Measurements from ENCODE around the gene UGT1A10.

The UGT1A10 gene

DNA sequence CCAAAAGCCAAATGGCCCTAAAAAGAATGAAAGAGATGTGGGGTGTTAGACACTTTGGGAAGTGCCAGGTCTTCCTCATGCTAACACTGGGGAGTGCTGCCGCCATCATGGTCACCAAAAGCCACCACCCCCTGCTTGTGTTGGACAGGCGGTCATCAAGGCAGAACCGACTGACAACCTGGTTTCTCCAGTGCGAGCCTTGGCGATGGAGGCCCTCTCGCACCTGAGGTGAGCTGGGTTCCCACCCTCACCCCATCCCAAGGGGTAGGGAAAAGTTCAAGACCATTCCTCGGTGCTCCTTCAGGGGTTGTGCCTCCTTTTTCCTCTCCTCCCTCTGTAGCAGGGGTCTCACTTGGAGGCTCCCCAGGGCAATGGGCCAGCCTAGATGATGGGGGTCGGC lies 175.5 kb downstream of the UGT1A10 start:
- TF ChIP-seq MAX (IDR thresholded peaks at IDR 0.05) (no peak), ZBTB7A (IDR thresholded peaks at IDR 0.05; ENCODE audit: low read depth) (no peak), TEAD4 (IDR thresholded peaks at IDR 0.05) (no peak), FOXM1 (IDR thresholded peaks at IDR 0.05; ENCODE audit: borderline replicate concordance, low read depth) (no peak), TCF12 (IDR thresholded peaks at IDR 0.05; ENCODE audit: low read depth) (no peak)
- TF ChIP-seq, protein P1, sequence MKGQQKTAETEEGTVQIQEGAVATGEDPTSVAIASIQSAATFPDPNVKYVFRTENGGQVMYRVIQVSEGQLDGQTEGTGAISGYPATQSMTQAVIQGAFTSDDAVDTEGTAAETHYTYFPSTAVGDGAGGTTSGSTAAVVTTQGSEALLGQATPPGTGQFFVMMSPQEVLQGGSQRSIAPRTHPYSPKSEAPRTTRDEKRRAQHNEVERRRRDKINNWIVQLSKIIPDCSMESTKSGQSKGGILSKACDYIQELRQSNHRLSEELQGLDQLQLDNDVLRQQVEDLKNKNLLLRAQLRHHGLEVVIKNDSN (IDR thresholded peaks at IDR 0.05) = no peak

DNA sequence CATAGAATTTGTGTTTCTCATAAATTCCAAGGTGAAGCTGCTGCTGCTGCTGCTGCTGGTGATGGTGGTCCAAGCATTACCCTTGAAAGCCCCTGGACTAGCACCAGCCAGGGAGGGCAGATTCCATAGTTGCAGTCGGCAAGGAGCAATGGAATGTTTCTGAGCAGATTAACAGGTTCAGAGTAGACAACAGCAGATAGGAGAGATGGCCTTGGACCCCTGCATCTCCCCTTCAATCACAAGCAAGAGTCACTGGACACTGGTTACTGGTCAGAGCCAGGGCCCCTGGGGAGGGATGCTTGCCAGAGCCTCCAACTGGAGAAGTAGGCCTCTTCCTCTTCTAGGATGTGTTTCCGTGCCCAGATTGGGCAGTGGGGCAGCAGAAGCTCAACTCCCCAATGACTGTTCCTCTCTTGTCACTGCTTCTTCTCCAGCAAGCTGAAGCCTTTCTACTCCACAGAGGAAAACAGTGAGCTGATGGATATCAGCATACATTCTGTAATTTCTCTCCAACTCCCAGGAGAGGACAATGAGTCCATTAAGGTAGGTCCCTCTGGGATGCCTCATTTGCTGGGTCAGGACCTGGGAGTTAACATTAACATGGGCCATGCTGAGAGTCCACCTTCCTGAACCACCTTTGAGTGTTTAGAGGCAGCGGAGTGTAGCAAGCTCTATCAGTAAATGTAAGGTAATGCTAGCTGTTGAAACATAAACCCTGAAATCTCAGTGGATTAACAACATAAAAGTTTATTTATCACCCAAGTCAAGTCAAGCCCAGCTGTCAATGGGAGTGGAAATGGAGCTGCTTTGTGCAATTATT lies 177.2 kb downstream of the UGT1A10 start:
- TF ChIP-seq ZBTB7A (IDR thresholded peaks at IDR 0.05; ENCODE audit: low read depth) (no peak), TCF12 (IDR thresholded peaks at IDR 0.05; ENCODE audit: low read depth) (no peak), EP300 (IDR thresholded peaks at IDR 0.05; ENCODE audit: borderline replicate concordance) (no peak), CREB1 (IDR thresholded peaks at IDR 0.05; ENCODE audit: low read depth) (no peak), MAX (IDR thresholded peaks at IDR 0.05) (no peak), TEAD4 (IDR thresholded peaks at IDR 0.05) (no peak), CEBPB (IDR thresholded peaks at IDR 0.05) (no peak), YY1 (IDR thresholded peaks at IDR 0.05; ENCODE audit: low read depth) (no peak), RAD21 (IDR thresholded peaks at IDR 0.05; ENCODE audit: low read depth) (no peak), NFIC (IDR thresholded peaks at IDR 0.05) (no peak), EGR1 (IDR thresholded peaks at IDR 0.05) (no peak), FOXM1 (IDR thresholded peaks at IDR 0.05; ENCODE audit: borderline replicate concordance, low read depth) (no peak), TAF1 (IDR thresholded peaks at IDR 0.05; ENCODE audit: low read depth) (no peak)
- TF ChIP-seq, protein P2, sequence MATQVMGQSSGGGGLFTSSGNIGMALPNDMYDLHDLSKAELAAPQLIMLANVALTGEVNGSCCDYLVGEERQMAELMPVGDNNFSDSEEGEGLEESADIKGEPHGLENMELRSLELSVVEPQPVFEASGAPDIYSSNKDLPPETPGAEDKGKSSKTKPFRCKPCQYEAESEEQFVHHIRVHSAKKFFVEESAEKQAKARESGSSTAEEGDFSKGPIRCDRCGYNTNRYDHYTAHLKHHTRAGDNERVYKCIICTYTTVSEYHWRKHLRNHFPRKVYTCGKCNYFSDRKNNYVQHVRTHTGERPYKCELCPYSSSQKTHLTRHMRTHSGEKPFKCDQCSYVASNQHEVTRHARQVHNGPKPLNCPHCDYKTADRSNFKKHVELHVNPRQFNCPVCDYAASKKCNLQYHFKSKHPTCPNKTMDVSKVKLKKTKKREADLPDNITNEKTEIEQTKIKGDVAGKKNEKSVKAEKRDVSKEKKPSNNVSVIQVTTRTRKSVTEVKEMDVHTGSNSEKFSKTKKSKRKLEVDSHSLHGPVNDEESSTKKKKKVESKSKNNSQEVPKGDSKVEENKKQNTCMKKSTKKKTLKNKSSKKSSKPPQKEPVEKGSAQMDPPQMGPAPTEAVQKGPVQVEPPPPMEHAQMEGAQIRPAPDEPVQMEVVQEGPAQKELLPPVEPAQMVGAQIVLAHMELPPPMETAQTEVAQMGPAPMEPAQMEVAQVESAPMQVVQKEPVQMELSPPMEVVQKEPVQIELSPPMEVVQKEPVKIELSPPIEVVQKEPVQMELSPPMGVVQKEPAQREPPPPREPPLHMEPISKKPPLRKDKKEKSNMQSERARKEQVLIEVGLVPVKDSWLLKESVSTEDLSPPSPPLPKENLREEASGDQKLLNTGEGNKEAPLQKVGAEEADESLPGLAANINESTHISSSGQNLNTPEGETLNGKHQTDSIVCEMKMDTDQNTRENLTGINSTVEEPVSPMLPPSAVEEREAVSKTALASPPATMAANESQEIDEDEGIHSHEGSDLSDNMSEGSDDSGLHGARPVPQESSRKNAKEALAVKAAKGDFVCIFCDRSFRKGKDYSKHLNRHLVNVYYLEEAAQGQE (IDR thresholded peaks at IDR 0.05; ENCODE audit: low read depth) = no peak
- TF ChIP-seq, protein P1 (IDR thresholded peaks at IDR 0.05) = no peak

DNA sequence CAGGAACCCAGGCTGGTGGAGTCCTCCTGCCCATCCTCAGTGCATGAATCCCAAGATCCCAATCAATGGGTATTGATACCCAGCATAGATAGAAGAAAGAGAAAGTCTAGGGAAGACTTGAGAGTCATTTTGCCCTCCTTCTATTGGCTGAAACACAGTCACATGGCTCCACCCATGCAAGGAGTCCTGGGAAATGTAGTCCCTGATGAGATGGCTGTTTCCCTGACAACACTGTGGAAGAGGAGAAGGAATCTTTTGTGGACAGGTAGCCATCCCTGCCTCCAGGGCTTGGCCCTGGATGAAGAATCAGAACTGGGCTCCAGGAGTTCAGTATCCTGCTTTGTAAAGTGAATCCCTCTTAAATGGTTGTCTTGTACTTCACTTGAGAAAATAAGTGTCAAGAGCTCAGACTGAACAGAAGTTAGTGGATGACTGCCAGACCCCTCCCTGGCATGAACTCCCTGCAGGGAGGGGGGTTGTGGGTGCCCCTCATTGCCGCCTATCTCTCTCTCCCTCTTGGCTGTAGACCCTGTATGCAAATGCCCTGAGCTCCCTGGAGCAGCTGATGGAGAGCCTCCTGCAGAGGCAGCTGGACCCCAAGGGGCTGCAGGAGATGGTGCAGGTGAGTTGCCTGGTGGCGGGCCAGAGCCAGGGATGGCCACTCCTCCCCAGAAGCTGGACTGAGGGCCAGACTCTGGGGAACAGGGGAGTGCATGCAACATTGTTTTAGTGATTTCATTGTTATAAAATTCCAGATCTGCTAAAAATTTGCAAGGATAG lies 178.0 kb downstream of the UGT1A10 start:
- TF ChIP-seq MAX (IDR thresholded peaks at IDR 0.05) = no peak
- TF ChIP-seq, protein P1 (IDR thresholded peaks at IDR 0.05) = peak; percentile 92

- TF ChIP-seq, protein P2 (IDR thresholded peaks at IDR 0.05; ENCODE audit: low read depth) = no peak
Measured at GRCh38 chr2:233815861-233816260, 179.6 kb downstream of the UGT1A10 start.

GRCh38 chr2:233816334-233816733 lies 180.1 kb downstream of the UGT1A10 start:
- TF ChIP-seq TCF12 (IDR thresholded peaks at IDR 0.05; ENCODE audit: low read depth) (no peak), EP300 (IDR thresholded peaks at IDR 0.05; ENCODE audit: borderline replicate concordance) (no peak), TEAD4 (IDR thresholded peaks at IDR 0.05) (no peak), NFIC (IDR thresholded peaks at IDR 0.05) (no peak), CREB1 (IDR thresholded peaks at IDR 0.05; ENCODE audit: low read depth) (no peak), ZBTB7A (IDR thresholded peaks at IDR 0.05; ENCODE audit: low read depth) (no peak)
- TF ChIP-seq, protein P2 (IDR thresholded peaks at IDR 0.05; ENCODE audit: low read depth) = no peak

Measured in Ishikawa (cell line).